IMR-90 (cell line): Measurements from ENCODE around the gene CRCP. TPM values are rescaled to one million over a fixed set of nuclear protein-coding genes. Genes with fewer than 3 reads are reported as not detected.

Experiments used
- ATAC-seq: fragments of 200-7000 bp; cut with Tn5 transposase; 2 replicates; pipeline ENCODE4 v1.9.1; 2020; ENCODE audit warnings: low read depth, mild to moderate bottlenecking, moderate library complexity
- BruUV-seq: library from RNA; stranded (reverse); fragments of 400-500 nt; replicated peaks from 2 replicates; lab custom pipeline; 2021; lab: Mats Ljungman, UMichigan
- CTCF ChIA-PET: fragments of 300-600 bp; formaldehyde crosslinking; extraction: SDS; loops from one replicate; lab custom pipeline; 2021; ENCODE audit warnings: antibody characterized with exemption; lab: Yijun Ruan, JAX
- POLR2A ChIA-PET: fragments of 300-600 bp; sonication (Branson Sonifier 250); formaldehyde crosslinking; loops from one replicate; lab custom pipeline; 2022; ENCODE audit warnings: antibody characterized with exemption; ENCODE audit not compliant: unreplicated experiment; lab: Charles Lee
- DNase-seq: peaks from one replicate; pipeline ENCODE4 v3.0.0; 2013
- H2AFZ ChIP-seq: replicated peaks from 2 replicates; pipeline ENCODE3; 2013; ENCODE audit warnings: low read length, mild to moderate bottlenecking; ENCODE audit not compliant: poor library complexity
- H2AK5ac ChIP-seq: 2 replicates; pipeline ENCODE4 v1.6.1; 2013; ENCODE audit warnings: low read depth, low read length, inconsistent platforms
- H2AK9ac ChIP-seq: replicated peaks from 2 replicates; pipeline ENCODE3; 2013; ENCODE audit warnings: mild to moderate bottlenecking, low read depth, low read length, moderate library complexity; ENCODE audit not compliant: poor library complexity
- H2BK120ac ChIP-seq: 2 replicates; pipeline ENCODE4 v1.6.1; 2013; ENCODE audit warnings: low read depth, low read length, inconsistent platforms
- H2BK15ac ChIP-seq: 3 replicates; pipeline ENCODE4 v1.6.1; 2013; ENCODE audit warnings: low read depth, low read length, inconsistent platforms
- H2BK20ac ChIP-seq: 2 replicates; pipeline ENCODE4 v1.6.1; 2013; ENCODE audit warnings: low read depth, mild to moderate bottlenecking, inconsistent platforms, low read length, moderate library complexity
- H2BK5ac ChIP-seq: 2 replicates; pipeline ENCODE4 v1.6.1; 2013; ENCODE audit warnings: mild to moderate bottlenecking, low read depth, low read length, inconsistent platforms; ENCODE audit not compliant: poor library complexity, severe bottlenecking
- H3K14ac ChIP-seq: replicated peaks from 2 replicates; pipeline ENCODE4 v1.6.1; 2013; ENCODE audit warnings: low read depth, low read length, inconsistent platforms
- H3K18ac ChIP-seq: 2 replicates; pipeline ENCODE4 v1.6.1; 2013; ENCODE audit warnings: low read depth, low read length, control low read depth
- H3K23ac ChIP-seq: 2 replicates; pipeline ENCODE4 v1.6.1; 2013; ENCODE audit warnings: low read depth, low read length, inconsistent platforms
- H3K27ac ChIP-seq: 2 replicates; pipeline ENCODE4 v1.5.1; 2013; ENCODE audit warnings: mild to moderate bottlenecking, control low read depth, low read length; ENCODE audit not compliant: insufficient read depth
- H3K27me3 ChIP-seq: 2 replicates; pipeline ENCODE4 v1.6.1; 2013; ENCODE audit warnings: low read length; ENCODE audit not compliant: control insufficient read depth, insufficient read depth
- H3K36me3 ChIP-seq: 2 replicates; pipeline ENCODE4 v1.6.1; 2013; ENCODE audit warnings: low read length, mixed read lengths; ENCODE audit not compliant: control insufficient read depth, insufficient read depth
- H3K4ac ChIP-seq: 2 replicates; pipeline ENCODE4 v1.6.1; 2013; ENCODE audit warnings: low read depth, low read length, inconsistent platforms
- H3K4me1 ChIP-seq: 2 replicates; pipeline ENCODE4 v1.6.1; 2013; ENCODE audit warnings: low read length, mixed read lengths; ENCODE audit not compliant: control insufficient read depth, insufficient read depth
- H3K4me2 ChIP-seq: 2 replicates; pipeline ENCODE4 v1.6.1; 2013; ENCODE audit warnings: low read depth, mild to moderate bottlenecking, control low read depth, low read length, moderate library complexity
- H3K4me3 ChIP-seq: 2 replicates; pipeline ENCODE4 v1.5.1; 2013; ENCODE audit warnings: low read depth, mild to moderate bottlenecking, control low read depth, low read length, moderate library complexity; ENCODE audit not compliant: insufficient read depth
- H3K56ac ChIP-seq: 2 replicates; pipeline ENCODE4 v1.6.1; 2013; ENCODE audit warnings: low read length, inconsistent platforms; ENCODE audit not compliant: insufficient read depth; ENCODE audit errors: extremely low read depth
- H3K79me1 ChIP-seq, 2 experiments: 2 replicates each; pipeline ENCODE4 v1.6.1; 2013; ENCODE audit warnings: low read length in 2 of 2, inconsistent platforms in 1 of 2, low read depth in 1 of 2
- H3K9ac ChIP-seq: 2 replicates; pipeline ENCODE4 v1.6.1; 2013; ENCODE audit warnings: low read depth, low read length, control low read depth
- H3K9me1 ChIP-seq: 2 replicates; pipeline ENCODE4 v1.6.1; 2013; ENCODE audit warnings: low read length, inconsistent platforms; ENCODE audit not compliant: insufficient read depth
- H3K9me3 ChIP-seq: 2 replicates; pipeline ENCODE4 v1.6.1; 2013; ENCODE audit warnings: low read length; ENCODE audit not compliant: control insufficient read depth, insufficient read depth
- H4K20me1 ChIP-seq: 2 replicates; pipeline ENCODE4 v1.6.1; 2013; ENCODE audit warnings: low read length, inconsistent platforms; ENCODE audit not compliant: insufficient read depth
- H4K5ac ChIP-seq: 2 replicates; pipeline ENCODE4 v1.6.1; 2013; ENCODE audit warnings: mild to moderate bottlenecking, low read depth, low read length, control low read depth
- H4K8ac ChIP-seq, 2 experiments: 2 replicates each; pipeline ENCODE4 v1.6.1; 2013; ENCODE audit warnings: low read depth in 2 of 2, low read length in 2 of 2, control low read depth in 1 of 2, inconsistent platforms in 1 of 2
- H4K91ac ChIP-seq: 2 replicates; pipeline ENCODE4 v1.6.1; 2013; ENCODE audit warnings: low read depth, low read length, inconsistent platforms; ENCODE audit not compliant: insufficient read depth
- BHLHE40 ChIP-seq: fragments of 150-350 bp; IDR thresholded peaks from 2 replicates; pipeline ENCODE4 v1.6.1; 2016; ENCODE audit warnings: mild to moderate bottlenecking, low read depth, low read length
- CHD1 ChIP-seq: IDR thresholded peaks from 2 replicates; pipeline ENCODE4 v1.6.1; 2012; ENCODE audit warnings: low read depth, low read length, improper control_type of control experiment
- MAFK ChIP-seq: IDR thresholded peaks from 2 replicates; pipeline ENCODE4 v1.6.1; 2012; ENCODE audit warnings: low read depth, low read length, improper control_type of control experiment
- MAZ ChIP-seq: IDR thresholded peaks from 2 replicates; pipeline ENCODE4 v1.6.1; 2012; ENCODE audit warnings: low read depth, mild to moderate bottlenecking, low read length, improper control_type of control experiment, moderate library complexity, borderline replicate concordance
- MXI1 ChIP-seq: IDR thresholded peaks from 2 replicates; pipeline ENCODE4 v1.6.1; 2012; ENCODE audit warnings: low read depth, mild to moderate bottlenecking, low read length, moderate library complexity, borderline replicate concordance
- NFE2L2 ChIP-seq: fragments of 150-350 bp; IDR thresholded peaks from 2 replicates; pipeline ENCODE4 v1.6.1; 2016; ENCODE audit warnings: low read depth, mild to moderate bottlenecking, low read length
- POLR2A ChIP-seq: IDR thresholded peaks from 2 replicates; pipeline ENCODE4 v1.6.1; 2012; ENCODE audit warnings: mild to moderate bottlenecking, low read depth, low read length
- RAD21 ChIP-seq: IDR thresholded peaks from 2 replicates; pipeline ENCODE4 v1.6.1; 2012; ENCODE audit warnings: low read length, improper control_type of control experiment
- RCOR1 ChIP-seq: IDR thresholded peaks from 2 replicates; pipeline ENCODE4 v1.6.1; 2012; ENCODE audit warnings: mild to moderate bottlenecking, low read length, improper control_type of control experiment; ENCODE audit not compliant: insufficient replicate concordance
- RFX5 ChIP-seq: IDR thresholded peaks from 2 replicates; pipeline ENCODE4 v1.8.0; 2012; ENCODE audit warnings: low read depth, mild to moderate bottlenecking, low read length, moderate library complexity
- SMC3 ChIP-seq: fragments of 150-350 bp; IDR thresholded peaks from 2 replicates; pipeline ENCODE4 v1.6.1; 2016; ENCODE audit warnings: low read depth, mild to moderate bottlenecking, antibody characterized with exemption, low read length, moderate library complexity
- WGBS, 2 experiments: methylation state at CpG; one replicate each; pipeline versions ENCODE4 v1.1.5 to v1.1.7; 2013; ENCODE audit warnings: missing lambda C conversion rate in 2 of 2; ENCODE audit not compliant: insufficient read length in 1 of 2; ENCODE audit errors: extremely low coverage in 2 of 2; 5-methylcytosine and 5-hydroxymethylcytosine counted together
- dilution Hi-C: fragments of 300-500 bp; cut with HindIII; formaldehyde crosslinking; loops from one replicate; pipeline ENCODE4 v1.14.3; 2018; ENCODE audit warnings: low sequenced_read_pairs; ENCODE audit not compliant: unreplicated experiment
- in situ Hi-C: fragments of 300-500 bp; cut with MboI; formaldehyde crosslinking; loops from 3 replicates; pipeline ENCODE4 v1.14.3; 2019; ENCODE audit warnings: low sequenced_read_pairs, inconsistent platforms, mixed read lengths
- intact Hi-C: fragments of 100-400 bp; cut with micrococcal nuclease; formaldehyde crosslinking; loops from 2 replicates; pipeline ENCODE4 v1.10.0; 2022
- polyA plus RNA-seq, 3 experiments: library from polyadenylated mRNA; depleted of rRNA; stranded (reverse); fragments of >200 nt; gene quantifications; 2 replicates each; pipeline ENCODE4 v1.2.3, GENCODE V29; 2012; ENCODE audit warnings: low replicate concordance in 1 of 3
- total RNA-seq: library from RNA; depleted of rRNA; stranded (reverse); fragments of >200 nt; gene quantifications from 2 replicates; pipeline ENCODE4 v1.2.3, GENCODE V29; 2012
- TF ChIP-seq, protein P1 (sequence below): fragments of 150-350 bp; IDR thresholded peaks from 2 replicates; pipeline ENCODE4 v1.6.1; 2016; ENCODE audit warnings: low read depth, mild to moderate bottlenecking, low read length, moderate library complexity, borderline replicate concordance
- TF ChIP-seq, protein P2 (sequence below): fragments of 150-350 bp; IDR thresholded peaks from 2 replicates; pipeline ENCODE4 v1.6.1; 2017; ENCODE audit warnings: mild to moderate bottlenecking, antibody characterized with exemption, low read length, low read depth
- TF ChIP-seq, protein P3 (sequence below): conservative IDR thresholded peaks from 2 replicates; pipeline ENCODE4 v1.5.1; 2012; ENCODE audit warnings: mild to moderate bottlenecking, low read depth, low read length, improper control_type of control experiment

Gene CRCP
- total and polyA plus RNA-seq, 2 of the 4 experiments (the other 2 are of a cell fraction) = 22.9 to 37.5 TPM

- Histone ChIP-seq H3K36me3 (no peaks in the 10 kb centered on the region), H4K91ac (no peak overlapping the region), H3K9me1 (no peaks in the 10 kb centered on the region), H4K5ac (no peak overlapping the region), H3K56ac (no peak overlapping the region), H3K79me1 (no peaks in the 10 kb centered on the region), H2BK20ac (no peak overlapping the region), H2AK5ac (no peak overlapping the region), H3K27ac (no peak overlapping the region), H3K9ac (no peak overlapping the region), H4K8ac (no peak overlapping the region), H2BK15ac (no peak overlapping the region), H2BK5ac (no peak overlapping the region), H2AK9ac (no peak overlapping the region), H3K4ac (no peak overlapping the region), H3K4me3 (no peak overlapping the region), H3K4me2 (no peak overlapping the region), H3K23ac (peak overlapping the region; percentile 15; the same call in 1 of the 2 replicates), H3K14ac (no peak overlapping the region), H2AFZ (peak overlapping the region; percentile 74), H3K4me1 (peaks cover 4% of the 10 kb centered on the region; the same call in 1 of the 2 replicates), H3K18ac (no peak overlapping the region), H3K9me3 (no peaks in the 10 kb centered on the region), H4K20me1 (no peaks in the 10 kb centered on the region), H2BK120ac (no peak overlapping the region), H3K27me3 (peaks cover 6% of the 10 kb centered on the region; the same call in 1 of the 2 replicates)
- dilution Hi-C loops (no loop called here), intact Hi-C loops (no loop called here), in situ Hi-C loops (no loop called here)
- CTCF ChIA-PET = no interaction called here
- peak; percentile 56 for ATAC-seq
- DNase-seq = no peak
- POLR2A ChIA-PET = no interaction called here
- TF ChIP-seq NFE2L2 (no peak), BHLHE40 (no peak), RAD21 (no peak), CHD1 (no peak), MAFK (no peak), MAZ (no peak), MXI1 (no peak), SMC3 (no peak), POLR2A (no peak), RCOR1 (no peak), RFX5 (no peak)
- TF ChIP-seq, protein P1, sequence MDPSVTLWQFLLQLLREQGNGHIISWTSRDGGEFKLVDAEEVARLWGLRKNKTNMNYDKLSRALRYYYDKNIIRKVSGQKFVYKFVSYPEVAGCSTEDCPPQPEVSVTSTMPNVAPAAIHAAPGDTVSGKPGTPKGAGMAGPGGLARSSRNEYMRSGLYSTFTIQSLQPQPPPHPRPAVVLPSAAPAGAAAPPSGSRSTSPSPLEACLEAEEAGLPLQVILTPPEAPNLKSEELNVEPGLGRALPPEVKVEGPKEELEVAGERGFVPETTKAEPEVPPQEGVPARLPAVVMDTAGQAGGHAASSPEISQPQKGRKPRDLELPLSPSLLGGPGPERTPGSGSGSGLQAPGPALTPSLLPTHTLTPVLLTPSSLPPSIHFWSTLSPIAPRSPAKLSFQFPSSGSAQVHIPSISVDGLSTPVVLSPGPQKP = no peak
- TF ChIP-seq, protein P2, sequence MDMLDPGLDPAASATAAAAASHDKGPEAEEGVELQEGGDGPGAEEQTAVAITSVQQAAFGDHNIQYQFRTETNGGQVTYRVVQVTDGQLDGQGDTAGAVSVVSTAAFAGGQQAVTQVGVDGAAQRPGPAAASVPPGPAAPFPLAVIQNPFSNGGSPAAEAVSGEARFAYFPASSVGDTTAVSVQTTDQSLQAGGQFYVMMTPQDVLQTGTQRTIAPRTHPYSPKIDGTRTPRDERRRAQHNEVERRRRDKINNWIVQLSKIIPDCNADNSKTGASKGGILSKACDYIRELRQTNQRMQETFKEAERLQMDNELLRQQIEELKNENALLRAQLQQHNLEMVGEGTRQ = no peak
- TF ChIP-seq, protein P3, sequence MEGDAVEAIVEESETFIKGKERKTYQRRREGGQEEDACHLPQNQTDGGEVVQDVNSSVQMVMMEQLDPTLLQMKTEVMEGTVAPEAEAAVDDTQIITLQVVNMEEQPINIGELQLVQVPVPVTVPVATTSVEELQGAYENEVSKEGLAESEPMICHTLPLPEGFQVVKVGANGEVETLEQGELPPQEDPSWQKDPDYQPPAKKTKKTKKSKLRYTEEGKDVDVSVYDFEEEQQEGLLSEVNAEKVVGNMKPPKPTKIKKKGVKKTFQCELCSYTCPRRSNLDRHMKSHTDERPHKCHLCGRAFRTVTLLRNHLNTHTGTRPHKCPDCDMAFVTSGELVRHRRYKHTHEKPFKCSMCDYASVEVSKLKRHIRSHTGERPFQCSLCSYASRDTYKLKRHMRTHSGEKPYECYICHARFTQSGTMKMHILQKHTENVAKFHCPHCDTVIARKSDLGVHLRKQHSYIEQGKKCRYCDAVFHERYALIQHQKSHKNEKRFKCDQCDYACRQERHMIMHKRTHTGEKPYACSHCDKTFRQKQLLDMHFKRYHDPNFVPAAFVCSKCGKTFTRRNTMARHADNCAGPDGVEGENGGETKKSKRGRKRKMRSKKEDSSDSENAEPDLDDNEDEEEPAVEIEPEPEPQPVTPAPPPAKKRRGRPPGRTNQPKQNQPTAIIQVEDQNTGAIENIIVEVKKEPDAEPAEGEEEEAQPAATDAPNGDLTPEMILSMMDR = no peak
- no CpG with 5 or more reads among the region's 2 CpGs for WGBS, 2 experiments
- BruUV-seq = no TSS peak
Measured at GRCh38 chr7:66198469-66198868, 83.8 kb downstream of the CRCP start.
